CD4-positive, alpha-beta T cell treated with Interleukin-10 for 1 hour (primary cell): ENCODE data around the gene ERC1.

Source experiments
- DNase-seq: peaks from one replicate; pipeline ENCODE4 v3.0.0-alpha.2; 2020

The ERC1 gene

DNA sequence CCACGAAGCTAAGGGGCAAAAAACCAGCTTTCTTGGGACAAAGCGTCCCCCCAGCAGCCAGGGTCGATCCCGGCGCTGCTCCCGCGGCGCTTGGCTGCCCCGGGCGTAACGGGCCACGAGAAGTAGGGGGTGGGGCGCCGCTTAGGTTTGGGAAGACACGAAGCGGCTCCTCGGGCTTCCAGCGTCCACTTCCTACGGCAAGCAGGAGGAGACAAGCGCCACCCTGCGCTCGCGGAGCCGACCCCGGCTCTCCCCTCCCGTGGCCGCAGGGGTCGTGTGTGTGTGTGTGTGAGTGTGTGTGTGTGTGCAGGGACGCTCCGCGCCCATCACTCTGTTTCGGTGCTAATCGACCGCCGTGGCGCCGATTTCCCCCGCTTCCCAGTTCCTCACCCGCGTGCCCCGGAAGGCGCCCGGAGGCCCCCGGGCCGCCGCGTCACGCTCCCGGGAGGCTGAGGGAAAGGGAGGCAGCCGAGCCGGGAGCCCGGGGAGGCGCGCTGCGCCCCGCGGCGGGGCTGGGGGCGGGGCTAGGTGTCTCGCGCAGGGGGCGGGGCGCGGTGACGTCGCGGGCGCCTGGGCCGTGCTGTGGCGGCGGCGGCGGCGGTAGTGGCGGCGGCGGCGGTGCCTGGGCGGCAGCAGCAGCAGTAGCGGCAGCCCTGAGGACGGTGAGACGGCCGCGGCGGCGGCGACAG lies at the start of gene ERC1:
ERC1 (plus strand) TSS at position 563 of the 689 bp plus-strand sequence. CDS start 36,681 bp downstream, outside the sequence.
- DNase-seq: peak; percentile 87

DNA sequence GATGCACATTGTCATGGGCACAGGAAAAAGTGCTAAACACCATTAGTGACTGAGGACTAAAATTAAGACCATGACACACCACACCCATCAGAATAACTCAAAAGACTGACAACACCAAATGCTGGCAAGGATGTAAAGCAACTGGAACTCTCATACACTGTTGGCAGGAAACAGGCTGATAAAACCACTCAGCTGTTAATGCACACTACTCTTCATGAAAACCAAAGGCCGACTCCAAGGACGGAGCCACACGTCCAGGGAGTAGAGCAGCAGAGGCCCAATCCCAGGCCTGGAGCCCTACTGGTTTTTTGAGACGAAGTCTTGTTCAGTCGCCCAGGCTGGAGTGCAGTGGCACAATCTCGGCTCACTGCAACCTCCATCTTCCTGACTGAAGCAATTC lies 48.0 kb upstream of the ERC1 start:
- DNase-seq: no peak

DNA sequence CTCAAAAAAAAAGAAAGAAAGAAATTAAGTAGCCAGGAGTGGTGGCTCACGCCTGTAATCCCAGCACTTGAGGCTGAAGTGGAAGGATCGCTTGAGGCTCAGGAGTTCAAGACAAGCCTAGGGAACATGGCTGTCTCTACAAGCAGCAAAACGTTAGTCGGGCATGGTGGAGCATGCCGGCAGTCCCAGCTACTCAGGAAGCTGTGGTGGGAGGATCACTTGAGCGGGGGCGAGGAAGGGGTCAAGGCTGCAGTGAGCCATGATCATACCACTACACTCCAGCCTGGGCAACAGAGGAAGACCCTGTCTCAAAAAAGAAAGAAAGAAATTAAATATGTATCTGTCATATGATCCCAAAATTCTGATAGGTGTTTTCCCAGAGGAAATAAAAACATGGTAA lies 46.8 kb upstream of the ERC1 start:
- no peak for DNase-seq

DNA sequence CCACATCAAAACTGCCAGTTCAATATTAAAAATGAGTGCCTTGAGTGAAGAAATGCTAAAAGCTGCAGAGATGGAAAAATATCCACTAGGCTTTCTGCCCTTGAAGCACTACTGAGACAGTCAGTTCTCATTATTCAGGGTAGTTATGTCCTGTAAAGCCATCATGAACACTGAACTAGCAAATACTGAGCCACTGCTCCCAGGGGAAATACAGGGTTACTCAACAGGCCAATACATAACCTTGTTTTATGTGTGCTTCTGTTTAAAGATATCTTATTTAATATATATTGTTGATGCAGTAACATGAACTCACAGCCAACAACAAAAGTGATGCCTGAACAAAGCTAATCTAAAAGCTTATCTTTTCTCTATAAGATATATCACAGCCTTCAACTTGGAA lies 44.8 kb upstream of the ERC1 start:
- no peak for DNase-seq

DNA sequence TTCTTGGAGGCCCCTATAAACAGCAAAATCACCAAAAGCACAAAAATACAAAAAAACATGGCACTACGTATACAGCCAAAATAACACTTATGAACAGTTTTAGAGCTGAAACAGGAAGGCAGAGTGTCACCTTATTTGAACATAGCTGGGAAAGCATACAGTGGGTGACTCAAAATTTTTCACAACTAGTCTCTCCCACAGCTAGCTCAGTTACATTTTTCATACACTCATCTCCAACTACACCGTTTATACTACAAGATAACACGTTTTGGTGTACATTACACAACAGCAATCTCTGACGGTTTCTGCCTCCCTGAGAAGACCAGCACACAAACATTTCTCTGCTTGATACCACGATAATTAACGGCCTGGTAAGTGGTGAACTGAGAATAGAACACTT lies 44.4 kb upstream of the ERC1 start:
- no peak for DNase-seq

DNA sequence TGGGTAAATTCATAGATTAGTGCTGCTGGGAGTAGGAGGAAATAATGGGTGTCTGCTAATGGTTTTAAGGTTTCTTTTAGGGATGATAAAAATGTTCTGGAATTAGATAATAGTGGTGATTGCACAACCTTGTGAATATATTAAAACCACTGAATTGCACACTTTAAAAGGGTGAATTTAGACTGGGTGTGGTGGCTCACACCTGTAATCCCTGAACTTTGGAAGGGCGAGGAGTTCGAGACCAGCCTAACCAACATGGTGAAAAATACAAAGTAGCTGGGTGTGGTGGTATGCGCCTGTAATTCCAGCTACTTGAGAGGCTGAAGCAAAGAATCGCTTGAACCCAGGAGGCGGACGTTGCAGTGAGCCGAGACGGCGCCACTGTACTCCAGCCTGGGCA lies 42.8 kb upstream of the ERC1 start:
- no peak for DNase-seq

DNA sequence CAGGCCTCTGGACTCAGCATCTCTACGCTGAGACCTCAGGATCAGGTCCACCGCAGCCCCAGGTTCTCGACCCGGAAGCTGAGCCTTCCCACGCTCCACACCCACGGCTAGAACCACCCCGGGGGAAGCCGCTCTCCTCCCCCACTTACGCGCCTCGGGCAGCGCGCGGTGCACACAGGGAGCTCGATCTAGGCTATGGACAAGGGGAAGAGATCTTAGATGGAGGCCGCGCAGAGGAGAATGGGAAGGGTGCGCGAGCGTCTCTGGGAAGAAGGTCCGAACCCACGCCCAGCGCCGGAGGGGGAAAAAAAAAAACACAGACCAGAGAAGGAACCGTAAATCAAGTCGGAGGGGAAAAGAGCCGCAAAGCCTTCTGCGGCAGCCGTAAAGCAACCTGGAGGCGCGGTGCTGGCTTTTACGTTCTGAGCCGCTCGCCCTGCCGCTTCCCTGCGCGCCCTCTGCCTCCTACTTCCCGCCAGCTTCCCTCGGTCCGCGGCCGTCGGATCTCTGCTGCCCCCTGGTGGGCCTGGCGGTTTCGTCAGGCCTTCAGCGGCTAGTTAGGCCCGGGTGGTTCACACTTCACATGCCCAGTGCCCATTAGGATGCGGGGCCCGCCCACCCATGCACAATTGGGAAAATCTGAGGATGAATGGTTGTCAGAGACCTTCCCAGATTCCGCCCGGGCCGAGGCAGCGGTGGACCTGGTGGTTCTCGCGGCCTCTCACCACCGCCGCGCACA lies 41.4 kb upstream of the ERC1 start, which contains the start of gene RAD52:
RAD52 (minus strand) TSS at position 242 of the 739 bp plus-strand sequence. CDS start 16,636 bp downstream, outside the sequence.
- DNase-seq: peak; percentile 97

DNA sequence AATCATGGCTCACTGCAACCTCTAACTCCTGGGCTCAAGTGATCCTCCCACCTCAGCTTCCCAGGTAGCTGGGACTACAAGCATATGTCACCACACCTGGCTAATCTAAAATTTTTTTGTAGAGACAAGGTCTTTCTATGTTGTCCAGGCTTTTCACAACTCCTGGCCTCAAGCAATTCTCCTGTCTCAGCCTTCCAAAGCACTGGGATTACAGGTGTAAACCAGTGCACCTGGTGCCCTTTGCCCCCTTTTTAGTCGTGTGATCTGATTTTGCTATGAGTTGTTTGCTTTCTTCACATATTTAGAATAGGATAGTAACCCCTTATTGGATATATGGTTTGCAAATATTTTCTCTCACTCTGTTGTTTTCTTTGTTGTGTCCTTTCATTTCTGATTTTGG lies 39.8 kb upstream of the ERC1 start:
- no peak for DNase-seq

DNA sequence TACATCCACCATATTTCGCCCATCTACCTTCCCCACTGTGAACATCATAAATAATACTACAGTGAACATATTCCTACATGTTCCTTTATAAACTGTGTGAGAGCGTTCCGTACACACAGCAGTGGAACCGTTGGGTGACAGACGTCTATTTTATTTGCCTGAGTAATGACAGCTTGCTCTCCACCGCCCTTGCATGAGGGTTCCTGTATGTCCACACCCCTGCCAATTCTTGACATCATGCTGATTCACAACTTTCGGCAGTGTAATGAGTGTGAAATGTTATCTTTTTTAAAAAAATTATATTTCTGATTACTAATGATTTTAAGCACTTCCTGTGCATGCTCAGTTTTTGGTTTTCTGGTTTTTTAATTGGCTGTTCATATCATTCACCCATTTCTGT lies 37.2 kb upstream of the ERC1 start:
- no peak for DNase-seq

DNA sequence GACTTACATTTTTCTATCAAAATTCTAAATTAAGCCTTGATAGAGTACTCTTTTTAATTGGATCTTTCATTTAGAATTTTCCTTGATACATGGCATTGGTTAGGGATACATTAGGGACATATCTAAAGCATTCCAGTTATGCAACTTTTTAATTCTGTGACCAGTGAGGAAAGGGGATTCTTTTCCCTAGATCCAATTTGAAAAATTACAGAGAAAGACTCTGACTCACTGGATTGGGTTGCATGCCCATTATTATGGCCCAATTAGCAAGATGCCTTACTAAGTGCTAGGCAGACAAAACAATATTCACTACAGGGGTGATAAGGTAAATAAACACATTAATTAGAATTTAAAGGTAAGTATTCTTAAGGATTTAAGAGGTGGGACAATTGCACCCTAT lies 36.3 kb upstream of the ERC1 start:
- no peak for DNase-seq

DNA sequence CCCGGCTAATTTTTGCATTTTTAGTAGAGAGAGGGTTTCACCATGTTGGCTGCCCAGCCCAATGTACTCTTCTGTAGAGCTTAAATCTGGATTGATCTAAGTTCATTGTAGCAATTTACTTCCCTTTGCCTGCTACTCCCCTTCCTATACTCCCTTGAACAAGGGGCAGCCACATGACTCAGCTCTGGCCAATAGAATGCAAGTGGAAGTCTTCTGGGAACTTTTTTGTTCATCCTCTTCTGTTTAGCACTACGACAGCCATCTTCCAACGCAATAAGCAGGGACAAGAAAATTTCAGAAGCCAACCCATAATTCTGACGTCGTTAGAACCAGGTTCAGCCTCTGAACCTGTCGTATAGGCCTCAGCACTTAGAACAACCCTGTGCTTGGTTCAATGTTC lies 35.1 kb upstream of the ERC1 start:
- no peak for DNase-seq

DNA sequence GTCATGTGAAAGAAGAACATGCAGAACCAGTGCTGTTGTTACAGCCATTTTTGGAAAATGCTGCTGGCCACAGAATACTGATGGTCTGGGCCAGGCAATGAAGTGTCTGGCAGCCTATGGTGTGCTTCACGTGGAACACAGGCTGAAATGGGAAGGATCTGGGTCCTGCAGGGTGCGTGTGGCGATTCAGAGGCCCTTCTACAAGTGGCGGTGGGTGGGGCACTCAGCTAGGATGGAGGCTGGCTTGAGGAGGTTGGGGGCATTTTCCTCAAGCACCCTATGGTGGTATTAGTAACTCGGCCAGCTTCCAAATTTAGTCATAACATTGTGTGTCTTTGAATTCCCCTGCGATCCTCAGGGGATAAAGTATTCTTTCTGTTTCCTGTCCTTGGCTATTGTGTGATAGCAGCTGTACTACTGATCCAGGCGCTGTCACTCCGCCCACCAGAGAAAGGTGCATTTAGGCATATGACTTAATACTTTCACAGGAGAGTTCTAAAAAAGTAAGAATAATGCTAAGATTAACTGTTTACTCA lies 32.4 kb upstream of the ERC1 start:
- no peak for DNase-seq

DNA sequence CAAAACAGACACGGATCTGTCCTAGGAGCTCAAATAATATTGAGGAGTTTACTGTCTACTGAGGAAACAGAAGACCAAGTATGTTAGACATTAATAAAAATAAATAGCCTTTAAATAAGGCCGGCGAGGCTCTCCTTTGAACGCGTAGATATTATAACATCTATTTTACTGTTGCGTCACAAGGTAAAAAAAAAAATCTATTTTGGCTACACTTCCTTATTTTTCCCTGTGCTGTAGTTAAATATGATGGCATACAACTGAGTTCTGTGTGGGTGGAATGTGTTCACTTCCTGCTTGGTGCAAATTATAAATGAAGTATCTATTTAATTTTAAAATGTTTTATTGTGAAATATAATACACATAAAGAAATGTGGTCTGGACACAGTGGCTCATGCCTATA lies 24.3 kb upstream of the ERC1 start:
- no peak for DNase-seq

DNA sequence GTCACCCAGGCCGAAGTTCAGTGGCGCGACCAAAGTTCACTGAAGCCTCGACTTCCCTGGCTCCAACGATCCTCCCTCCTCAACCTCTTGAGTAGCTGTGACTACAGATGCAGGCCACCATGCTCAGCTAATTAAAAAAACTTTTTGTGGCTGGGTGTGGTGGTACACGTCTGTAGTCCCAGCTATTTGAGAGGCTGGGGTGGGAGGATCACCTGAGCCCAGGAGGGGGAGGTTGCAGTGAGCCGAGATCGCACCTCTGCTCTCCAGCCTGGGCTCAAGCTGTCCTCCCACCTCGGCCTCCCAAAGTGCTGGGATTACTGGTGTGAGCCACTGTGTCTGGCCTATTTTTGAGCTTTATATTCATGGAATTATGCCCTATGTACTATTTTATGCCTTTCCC lies 23.4 kb upstream of the ERC1 start:
- DNase-seq: no peak

DNA sequence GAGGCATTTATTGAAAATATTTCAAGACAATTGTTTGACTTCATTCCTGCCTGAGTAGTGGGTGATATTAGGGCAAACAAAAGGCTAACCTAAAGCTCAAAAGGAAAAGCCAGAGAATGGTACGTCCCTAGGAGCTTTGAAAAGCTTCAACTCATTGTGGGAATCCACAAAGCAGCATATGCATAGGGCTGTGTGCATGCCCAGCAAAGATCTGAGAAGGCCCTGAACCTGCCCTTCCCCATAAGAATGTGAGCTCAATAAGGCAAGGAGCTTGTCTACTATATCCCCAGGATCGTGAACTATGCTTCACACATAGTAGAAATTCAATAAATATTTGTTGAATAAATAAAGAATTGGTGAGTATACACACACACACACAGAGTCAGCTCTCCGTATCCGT lies 22.5 kb upstream of the ERC1 start:
- DNase-seq: no peak

DNA sequence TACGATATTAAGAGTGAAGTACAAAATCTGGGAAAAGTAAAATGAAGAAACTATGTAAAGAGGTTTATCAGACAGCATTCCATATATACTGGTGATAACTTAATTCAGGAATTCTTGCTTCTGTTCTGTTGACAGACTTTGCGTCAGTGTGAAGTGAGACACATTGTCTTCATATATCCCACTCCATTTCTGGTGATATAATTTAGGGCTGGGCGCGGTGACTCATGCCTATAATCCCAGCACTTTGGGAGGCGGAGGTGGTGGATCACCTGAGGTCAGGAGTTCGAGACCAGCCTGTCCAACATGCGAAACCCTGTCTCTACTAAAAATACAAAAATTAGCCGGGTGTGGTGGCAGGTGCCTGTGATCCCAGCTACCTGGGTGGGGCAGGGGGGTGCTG lies 21.2 kb upstream of the ERC1 start:
- DNase-seq: no peak

DNA sequence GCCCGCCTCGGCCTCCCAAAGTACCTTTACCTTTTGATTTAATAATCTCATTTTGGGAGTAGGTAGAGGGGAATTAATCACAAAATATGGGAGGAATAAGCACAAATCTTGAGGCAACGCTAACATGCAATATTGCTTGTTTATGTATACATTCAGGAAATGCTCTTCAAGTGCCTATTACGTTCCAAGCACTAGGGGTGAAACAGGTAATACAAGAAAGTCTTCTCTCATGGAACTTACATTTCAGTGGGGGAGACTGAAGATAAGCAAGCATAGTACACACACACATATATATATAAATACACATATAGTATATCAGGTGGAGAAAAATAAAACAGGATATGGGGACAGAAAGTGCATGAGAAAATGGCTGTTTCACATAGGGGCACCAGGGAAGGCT lies 19.0 kb upstream of the ERC1 start:
- DNase-seq: no peak

DNA sequence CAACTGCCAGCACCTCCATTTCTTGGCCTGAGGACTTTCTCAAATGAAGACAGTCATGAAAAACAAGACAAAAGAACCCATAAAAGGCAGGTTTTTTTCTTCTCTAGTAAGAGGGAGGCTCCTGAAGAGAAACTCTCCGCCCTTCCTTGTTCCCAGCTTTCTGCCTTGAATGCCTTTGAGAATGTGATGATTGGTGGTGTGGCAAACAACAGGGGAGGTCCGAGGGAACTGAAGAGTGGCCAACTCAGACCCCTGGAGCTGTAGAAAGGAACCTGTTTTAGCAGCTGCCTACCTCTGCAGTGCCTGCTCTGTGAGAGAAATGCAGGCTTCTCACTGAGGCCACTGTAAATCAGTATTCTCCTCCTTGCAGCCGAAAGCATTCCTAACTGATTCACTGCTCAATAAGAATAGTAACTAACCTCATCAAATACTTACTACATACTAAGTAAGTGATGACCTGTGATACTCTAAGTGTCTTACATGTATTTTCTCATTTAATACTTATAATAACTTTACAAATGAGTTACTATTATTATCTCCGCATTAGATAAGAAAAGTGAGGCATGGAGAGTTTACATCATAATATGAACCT lies 16.7 kb upstream of the ERC1 start:
- no peak for DNase-seq

DNA sequence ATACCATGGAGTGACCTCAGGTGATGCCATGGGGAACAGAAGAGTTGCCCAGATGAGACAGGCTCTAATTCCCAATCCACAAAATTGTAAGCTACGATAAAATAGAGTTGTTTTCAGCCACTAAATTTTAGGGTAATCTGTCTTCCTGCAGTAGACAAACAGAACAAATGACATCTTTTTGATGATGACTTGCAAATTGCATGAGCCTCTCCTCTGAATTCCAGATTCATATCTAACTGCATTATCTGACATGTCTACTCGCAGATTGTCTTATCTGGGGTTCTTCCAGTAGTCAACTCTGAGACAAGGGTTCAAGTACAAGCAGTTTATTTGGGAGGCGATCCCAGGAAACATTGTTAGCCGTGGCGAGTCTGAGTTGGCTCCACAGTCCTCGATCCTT lies 14.4 kb upstream of the ERC1 start:
- no peak for DNase-seq

DNA sequence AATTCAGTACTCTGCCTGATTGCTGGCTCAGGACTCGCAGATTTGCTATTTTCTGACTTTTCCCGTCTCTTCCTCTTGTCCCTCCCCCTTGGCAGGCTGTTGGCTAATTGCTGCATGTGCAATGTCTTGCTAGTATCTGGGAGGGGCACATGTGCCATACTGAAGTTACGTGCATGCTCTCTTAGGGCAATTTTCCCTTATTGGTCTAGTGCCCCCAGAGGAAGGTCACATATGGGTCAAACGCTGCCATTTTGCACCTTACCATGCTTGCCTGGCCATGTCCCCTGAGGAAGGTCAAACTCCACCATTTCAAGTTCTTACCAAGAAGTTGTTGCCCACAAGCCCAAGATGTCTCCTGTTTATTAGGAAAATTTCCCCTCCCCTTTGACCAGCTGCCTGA lies 13.9 kb upstream of the ERC1 start:
- DNase-seq: no peak

DNA sequence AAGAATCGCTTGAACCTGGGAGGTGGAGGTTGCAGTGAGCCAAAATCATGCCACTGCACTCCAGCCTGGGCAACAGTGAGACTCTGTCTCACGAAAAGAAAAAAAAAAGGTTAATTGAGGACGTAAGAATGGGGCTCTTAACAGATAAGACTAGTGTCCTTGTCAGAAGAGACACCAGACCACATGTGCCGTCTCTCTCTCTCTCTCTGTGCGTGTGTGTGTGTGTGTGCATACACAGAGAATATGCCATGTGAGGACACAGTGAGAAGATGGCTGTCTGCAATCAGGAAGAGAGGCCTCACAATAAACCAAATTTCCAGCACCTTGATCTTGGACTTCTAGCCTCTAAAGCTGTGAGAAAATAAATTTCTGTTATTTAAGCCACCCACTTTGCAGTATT lies 11.7 kb upstream of the ERC1 start:
- DNase-seq: no peak

DNA sequence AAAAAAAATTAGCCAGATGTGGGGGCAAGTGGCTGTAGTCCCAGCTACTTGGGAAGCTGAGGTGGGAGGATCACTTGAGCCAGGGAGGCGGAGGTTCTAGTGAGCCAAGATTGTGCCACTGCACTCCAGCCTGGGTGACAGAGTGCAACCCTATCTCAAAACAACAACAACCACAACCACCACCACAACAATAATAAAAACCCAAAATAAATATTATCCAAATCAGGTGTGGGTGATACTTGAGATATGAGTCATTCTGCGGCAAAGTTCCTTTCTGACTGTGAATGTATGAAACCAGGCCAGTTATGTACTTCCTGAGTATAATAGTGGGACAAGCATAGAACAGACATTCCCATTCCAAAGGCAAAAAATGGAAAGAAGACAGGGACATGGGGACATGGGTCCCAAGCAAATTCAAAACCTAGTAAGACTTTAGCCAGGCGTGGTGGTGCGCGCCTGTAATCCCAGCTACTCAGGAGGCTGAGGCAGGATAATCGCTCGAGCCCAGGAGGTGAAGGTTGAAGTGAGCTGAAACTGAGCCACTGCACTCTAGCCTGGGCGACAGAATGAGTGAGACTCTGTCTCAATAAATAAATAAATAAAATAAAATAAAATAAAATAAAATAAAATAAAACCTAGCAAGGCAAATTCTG lies 9.7 kb upstream of the ERC1 start:
- no peak for DNase-seq

DNA sequence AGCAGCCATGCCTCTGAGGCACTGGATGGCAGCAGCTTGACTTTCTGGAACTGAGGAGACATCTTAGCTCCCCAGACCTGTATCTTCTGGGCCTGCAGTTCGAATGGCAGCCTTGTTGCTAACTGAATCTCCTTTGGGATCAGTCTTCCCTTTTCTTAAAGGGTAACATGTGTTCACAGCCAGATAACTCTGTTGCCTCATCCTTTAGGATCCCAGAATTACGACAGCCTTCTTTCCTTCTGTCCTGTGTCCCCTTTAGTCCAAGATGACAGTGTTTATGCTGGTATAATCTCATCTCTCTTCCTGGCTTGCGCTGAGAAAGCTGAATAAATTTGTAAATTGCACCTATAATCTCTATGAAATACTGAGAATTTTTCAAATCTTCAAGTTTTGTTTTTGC lies 9.1 kb upstream of the ERC1 start:
- no peak for DNase-seq

DNA sequence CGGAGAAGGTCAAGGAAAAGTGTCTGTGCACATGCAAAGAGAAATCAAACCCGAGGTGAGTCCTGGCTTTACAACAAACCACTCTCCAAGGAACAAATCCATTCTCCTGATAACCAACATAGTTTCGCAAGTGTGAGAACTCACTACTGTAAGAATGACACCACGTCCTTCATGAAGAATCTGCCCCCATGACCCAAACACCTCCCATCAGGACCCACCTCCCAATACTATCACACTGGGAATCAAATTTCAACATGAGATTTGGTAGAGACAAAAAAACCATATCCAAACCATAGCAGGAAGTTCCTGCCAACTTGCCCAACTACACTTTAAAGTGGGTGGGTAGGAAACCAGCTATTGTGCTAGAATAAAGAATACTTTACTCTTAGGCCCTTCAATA lies 2.4 kb upstream of the ERC1 start:
- no peak for DNase-seq
